Activated CD8-positive, alpha-beta memory T cell treated with anti-CD3 and anti-CD28 coated beads, Interleukin-2, amount 50 U/mL, for 1 hour (primary cell): ENCODE measurements around the gene ERVH48-1.
A peak's percentile ranks its signal among the peaks of the same experiment; 100 is the strongest.
"Not testable (repeated sequence)": the region's sequence is repeated elsewhere in the genome, so short reads cannot be mapped to it uniquely, and the experiment has no call there.

Source experiments
- DNase-seq: peaks from one replicate; pipeline ENCODE4 v3.0.0-alpha.2; 2020; ENCODE audit errors: extremely low read depth

The ERVH48-1 gene

DNA sequence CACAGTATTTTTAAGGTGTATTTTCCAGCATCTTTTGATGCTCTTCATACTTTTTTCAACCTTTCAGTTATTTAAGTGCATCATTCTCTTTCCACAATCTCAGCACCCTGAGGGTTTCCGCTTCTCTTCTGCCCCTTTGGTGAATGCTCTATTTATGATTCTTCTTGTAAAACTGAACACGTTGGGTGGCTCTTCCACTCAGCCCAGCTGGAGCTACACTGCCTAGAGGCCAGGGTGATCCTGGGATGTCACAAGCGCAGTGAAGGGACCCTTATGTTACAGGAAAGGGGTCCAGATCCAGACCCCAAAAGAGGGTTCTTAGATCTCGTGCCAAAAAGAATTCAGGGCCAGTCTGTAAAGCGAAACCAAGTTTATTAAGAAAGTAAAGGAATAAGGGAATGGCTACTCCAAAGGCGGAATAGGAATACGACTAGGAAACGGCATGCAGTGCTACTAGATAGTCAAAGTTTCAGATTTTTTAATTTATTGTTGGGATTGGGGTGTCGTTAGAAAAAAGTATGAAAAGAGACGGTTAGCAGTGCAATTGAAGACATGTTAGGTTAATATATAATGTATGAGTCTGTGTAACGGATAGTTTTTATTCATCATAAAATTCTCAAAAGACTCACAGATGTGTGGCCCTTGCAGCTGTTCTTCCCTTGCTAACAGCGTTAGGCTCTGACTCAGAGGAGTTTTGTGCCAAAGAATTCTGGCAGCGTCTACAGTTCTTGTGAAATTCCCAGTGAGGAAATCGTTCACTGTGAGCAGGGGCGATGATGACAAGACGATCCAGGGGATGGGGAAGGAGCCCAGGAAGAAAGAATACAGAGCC is 14.4 kb upstream of the ERVH48-1 start:
- no peak for DNase-seq

DNA sequence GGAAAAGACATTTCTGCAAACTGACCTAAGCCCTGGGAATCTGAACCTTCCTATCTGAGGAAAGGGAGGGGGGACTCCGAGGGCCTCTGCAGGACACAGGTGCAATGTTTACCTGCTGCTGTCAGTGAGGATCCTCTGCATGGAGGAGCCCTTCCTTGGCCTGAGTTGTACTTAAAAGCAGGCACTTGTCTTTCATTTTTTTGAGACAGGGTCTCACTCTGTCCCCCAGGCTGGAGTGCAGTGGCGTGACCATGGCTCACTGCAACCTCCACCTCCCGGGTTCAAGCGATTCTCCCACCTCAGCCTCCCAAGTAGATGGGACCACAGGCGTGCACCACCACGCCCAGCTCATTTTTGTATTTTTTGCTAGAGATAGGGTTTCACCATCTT is 13.2 kb upstream of the ERVH48-1 start:
- DNase-seq, result not testable (repeated sequence)

DNA sequence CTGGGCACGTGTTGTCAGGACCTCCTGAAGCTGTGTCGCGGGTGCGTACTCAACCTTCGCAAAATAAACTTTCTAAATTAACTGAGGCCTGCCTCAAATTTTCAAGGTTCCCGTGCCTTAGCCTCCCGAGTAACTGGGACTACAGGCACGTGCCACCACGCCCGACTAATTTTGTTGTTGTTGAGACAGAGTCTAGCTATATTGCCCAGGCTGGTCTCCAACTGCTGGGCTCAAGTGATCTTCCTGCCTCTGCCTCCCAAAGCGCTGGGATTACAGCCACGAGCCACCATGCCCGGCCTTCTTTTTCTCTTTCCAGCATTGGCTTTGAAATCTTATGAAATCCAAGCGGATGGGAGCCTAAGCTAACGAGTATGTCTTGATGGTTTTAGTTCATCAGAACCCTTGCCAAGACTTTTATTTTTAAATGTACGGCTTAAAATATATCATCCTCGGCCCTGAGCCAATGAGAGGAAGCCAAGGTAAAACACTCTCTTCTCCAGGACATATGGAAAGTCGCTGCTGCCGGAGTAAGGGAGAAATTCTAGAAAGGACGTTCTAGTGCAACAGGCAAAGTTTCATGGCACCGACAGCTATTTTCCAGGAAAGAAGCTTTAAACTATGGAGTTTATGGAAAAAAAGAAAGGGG is 12.7 kb upstream of the ERVH48-1 start:
- DNase-seq, result no peak

DNA sequence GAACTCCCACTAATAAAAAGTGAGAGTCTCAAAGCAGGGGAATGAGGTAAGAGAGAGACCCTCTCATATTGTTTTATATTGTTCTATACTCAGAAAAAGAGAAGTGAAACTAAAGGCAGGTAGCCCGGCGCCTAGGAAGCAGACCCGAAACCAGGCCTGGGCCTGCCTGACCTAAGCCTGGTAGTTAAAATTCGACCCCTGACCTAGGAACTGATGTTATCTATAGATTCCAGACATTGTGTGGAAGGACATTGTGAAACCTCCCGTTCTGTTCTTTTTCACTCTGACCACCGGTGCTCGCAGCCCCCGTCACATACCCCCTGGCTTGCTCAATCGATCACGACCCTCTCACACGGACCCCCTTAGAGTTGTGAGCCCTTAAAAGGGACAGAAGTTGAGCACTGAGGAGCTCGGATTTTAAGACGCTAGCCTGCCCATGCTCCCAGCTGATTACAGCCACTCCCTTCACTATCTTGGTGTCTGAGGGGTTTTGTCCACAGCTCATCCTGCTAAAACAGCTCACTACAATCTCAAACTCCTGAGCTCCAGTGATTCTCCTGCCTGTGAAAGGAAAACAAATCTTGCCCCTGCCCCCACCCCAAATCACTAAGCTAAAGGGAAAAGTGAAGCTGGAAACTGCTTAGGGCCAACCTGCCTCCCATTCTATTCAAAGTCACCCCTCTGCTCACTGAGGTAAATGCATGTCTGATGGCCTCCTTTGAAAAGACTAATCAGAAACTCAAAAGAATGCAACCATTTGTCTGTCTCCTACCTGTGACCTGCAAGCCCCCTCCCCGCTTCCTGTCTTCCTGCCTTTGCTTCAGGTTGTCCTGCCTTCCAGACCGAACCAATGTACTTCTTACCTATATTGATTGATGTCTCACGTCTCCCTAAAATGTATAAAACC is 11.9 kb upstream of the ERVH48-1 start:
- not testable (repeated sequence) for DNase-seq

DNA sequence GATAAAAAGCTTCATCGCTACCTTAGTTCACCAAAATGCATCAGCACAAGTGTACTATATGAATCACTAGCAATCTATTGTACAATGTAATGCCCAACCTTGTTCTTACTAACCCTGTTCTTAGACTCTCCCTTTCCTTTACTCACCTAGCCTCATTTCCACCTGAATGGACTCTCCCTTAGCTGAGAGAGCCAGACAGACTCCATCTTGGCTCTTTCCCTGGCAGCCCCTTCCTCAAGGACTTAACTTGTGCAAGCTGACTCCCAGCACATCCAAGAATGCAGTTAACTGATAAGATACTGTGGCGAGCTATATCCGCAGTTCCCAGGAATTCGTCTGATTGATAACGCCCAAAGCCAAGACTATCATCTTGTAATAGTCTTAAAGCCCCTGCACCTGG is 10.9 kb upstream of the ERVH48-1 start:
- not testable (repeated sequence) for DNase-seq

DNA sequence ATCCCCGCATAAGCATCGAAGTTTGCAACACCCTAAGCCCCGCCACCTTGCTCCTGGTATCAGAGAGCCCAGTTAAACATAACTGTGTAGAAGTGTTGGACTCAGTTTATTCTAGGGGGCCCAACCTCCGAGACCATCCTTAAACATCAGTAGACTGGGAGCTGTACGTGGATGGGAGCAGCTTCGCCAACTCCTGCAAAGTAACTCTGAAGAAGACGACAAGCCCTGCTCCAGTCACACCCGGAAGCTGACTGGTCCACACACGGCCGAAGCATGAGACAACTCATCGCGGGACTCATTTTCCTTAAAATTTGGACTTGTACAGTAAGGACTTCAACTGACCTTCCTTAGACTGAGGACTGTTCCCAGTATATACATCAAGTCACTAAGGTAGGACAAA is 8.5 kb upstream of the ERVH48-1 start:
- not testable (repeated sequence) for DNase-seq

DNA sequence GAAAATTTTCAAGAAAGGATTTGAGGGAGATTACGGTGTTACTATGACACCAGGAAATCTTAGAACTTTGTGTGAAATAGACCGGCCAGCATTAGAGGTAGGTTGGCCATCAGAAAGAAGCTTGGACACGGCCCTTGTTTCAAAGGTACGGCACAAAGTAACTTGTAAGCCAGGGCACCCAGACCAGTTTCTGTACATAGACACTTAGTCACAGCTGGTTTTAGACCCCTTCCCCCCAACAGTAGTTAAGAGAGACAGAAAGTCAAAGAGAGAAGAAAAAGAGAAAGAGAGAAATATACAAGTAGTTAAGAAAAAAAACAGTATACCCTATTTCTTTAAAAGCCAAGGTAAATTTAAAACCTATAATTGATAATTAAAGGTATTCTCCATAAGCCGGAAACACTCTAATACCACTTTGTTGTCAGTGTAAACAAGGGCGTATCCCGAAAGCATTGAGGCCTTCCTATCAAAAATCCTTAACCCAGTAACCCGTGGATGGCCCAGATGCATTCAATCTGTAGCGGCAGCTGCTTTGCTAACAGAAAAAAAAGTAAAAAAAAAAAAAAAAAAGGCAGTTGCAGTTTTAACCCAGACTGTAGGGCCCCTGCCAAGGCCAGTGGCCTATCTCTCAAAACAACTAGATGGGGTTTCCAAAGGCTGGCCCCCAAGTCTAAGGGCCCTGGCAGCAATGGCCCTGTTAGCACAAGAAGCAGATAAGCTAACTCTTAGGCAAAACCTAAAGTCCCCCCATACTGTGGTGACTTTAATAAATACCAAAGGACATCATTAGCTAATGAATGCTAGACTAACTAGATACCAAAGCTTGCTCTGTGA is 7.9 kb upstream of the ERVH48-1 start:
- not testable (repeated sequence) for DNase-seq

DNA sequence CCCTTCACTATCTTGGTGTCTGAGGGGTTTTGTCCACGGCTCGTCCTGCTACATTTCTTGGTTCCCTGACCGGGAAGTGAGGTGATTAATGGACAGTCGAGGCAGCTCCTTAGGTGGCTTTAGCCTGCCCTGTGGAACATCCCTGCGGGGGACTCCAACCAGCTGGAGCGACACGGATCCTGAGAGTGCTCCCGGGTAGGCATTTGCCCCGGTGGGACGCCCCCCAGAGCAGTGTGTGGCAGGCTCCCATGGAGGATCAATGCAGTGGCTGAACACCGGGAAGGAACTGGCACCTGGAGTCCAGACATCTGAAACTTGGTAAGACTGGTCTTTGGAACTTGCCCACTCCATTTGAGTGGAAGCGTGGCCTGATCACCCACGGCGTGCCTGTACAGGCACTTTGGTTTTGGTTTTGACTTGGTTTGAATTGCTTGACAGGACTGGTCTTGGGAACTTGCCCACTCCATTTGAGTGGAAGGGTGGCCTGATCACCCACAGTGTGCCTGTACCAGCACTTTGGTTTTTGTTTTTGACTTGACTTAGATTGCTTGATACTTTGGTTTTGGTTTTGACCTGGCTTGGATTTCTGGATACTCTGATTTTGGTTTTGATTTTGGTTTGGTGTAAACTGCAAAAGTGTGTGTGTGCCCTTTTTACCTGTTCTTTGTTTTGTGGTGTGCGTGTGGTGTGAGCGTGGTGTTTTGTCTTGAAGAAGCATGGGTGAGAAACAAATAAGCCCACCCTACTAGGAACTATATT is 7.1 kb upstream of the ERVH48-1 start:
- DNase-seq, result not testable (repeated sequence)

DNA sequence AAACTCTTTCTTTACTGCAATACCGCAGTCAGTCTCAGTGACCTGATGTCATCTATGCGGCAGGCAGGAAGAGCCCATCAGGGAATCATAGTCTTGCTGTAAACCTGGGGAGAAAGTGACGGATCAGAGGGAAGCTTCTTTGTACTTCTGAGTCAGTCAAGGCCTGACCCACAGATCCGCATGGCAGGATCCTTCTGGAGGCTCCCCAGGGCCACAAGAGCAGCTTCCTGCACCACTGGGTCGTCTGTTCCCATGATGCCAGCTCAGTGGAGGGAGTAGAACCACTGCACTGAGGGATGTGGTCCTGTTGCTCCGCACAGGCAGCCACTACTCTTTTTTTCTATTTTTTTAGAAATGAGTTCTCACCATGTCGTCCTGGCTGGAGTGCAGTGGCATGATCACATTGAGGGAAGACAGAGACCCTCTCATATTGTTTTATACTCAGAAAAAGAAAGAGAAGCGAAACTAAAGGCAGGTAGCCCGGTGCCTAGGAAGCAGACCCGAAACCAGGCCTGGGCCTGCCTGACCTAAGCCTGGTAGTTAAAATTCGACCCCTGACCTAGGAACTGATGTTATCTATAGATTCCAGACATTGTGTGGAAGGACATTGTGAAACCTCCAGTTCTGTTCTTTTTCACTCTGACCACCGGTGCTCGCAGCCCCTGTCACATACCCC is 6.3 kb upstream of the ERVH48-1 start:
- no peak for DNase-seq

DNA sequence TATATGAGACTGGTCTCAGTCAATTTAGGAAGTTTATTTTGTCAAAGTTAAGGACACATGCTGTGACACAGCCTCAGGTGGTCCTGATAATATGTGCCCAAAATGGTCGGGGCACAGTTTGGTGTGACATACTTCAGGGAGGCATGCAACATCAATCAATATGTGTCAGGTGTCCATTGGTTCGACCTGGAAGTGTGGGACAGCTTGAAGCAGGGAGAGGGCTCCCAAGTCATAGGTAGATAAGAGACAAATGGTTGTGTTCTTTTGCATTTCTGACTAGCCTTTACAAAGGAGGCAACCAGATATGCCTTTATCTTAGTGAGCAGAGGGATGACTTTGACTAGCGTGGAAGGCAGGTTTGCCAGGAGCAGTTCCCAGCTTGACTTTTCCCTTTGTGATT is 4.5 kb upstream of the ERVH48-1 start:
- DNase-seq, result no peak

DNA sequence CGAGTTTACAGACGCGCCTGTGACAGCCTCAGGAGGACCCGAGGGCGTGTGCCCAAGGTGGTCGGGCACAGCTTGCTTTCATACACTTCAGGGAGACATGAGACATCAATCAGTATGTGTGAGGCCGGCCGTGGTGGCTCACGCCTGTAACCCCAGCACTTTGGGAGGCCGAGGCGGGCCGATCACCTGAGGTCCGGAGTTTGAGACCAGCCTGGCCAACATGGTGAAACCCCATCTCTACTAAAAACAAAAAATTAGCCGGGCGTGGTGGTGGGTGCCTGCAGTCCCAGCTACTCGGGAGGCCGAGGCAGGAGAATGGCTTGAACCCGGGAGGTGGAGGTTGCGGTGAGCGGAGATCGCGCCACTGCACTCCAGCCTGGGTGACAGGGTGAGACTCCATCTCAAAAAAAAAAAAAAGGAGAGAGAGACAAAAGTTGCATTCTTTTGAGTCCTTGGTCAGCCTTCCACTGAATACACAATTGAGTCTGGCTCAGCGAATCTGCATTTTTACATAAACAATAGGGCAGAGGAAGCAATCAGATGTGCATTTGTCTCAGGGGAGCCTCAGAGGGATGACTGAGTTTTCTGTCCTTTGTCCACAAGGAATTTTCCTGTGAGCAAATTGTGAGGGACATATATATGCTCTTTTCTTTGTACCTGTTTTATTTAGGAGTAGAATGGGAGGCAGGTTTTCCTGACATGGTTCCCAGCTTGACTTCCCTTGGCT is 2.2 kb upstream of the ERVH48-1 start:
- DNase-seq, result not testable (repeated sequence)

DNA sequence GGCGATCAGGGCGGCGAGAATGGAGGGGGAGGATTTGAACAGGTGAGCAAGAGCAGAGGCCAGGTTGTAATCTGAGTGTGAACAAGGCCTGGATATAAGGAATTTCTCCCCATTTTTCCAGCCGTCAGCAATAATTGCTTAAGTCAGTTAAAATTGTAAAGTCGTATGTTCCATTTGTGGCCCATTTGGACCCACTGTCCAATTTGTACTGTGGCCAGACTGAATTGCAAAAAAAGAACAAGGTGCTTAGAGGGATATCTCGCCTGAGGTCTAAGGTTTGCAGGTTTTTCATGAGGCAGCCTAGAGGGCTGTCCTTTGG is 1.0 kb downstream of the ERVH48-1 start:
- DNase-seq, result no peak

DNA sequence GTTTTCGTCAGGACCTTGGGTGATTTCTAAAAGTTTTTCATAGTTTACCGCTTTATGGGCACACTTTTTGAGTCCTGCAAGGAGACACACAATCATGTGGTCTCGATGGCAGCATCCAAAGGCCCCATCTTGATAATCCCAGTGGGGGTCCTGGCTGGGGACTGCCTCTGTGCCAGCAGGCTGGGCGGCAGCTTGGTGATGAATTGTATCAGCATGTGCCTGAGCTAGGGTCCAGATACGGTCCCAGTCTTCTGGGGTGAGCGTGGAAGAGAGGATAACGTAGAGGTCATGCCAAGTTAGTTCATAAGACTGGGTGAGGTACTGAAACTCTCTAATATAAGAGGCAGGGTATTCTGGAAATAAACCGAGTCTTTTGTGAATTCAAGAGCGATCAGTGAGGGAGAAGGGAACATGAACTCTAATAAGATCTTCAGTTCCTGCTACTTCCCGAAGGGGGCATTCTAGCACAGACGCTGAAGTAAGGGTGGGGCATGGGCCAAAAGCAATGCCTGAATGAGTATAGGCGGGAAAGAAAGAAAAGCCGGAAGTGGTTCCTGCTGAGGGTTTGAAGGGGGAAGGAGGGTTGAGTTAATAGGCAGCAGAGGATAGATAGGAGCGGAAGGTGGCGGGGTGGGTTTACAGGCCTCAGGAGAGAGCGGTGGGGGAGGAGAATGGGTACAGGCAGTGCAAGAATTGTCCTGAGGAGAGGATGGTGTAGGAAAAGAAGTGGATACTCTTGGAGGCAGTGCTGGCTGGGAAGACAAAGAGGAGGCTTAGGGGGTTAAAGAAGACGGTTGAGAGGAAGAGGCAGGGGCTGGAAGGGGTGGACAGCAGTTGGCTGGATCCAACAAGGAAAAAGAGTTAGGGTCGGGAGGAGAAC is 1.6 kb downstream of the ERVH48-1 start:
- DNase-seq, result peak; percentile 16

DNA sequence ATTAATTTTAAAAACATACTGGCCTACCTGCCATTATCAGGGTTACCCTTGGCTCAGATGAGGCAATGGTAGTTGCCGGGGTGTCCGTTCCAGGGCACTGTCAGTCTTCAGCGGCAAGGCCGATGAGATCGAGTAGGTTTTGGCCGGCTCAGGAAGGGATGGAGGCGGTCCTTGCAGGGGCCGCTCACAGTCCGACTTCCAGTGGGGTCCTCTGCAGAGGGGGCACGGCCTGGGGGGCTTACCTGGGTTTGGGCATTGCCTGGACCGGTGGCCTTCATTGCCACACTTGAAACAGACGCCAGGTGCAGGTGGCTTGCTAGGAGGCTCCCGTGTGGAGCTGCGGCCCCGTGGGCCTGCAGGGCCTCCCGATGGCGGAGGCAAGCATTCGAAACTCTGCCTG is 2.5 kb downstream of the ERVH48-1 start:
- no peak for DNase-seq

DNA sequence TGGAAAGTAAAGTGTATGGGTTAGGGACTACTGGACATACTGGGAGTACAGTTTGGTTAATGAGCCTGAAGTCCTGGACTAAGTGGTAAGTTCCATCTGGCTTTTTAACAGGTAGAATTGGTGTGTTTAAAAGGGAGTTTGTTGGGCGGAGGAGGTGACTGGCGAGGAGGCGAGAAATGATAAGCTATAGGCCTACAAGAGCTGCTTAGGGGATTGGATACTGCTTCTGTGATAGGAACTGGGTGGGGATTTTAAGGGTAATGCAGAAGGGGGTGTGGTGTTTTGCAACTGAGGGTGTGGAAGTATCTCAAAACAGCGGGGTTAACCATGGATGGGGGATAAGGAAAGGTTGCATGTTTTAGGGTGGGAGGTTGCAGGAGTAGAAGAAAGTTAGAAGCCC is 3.5 kb downstream of the ERVH48-1 start:
- no peak for DNase-seq

DNA sequence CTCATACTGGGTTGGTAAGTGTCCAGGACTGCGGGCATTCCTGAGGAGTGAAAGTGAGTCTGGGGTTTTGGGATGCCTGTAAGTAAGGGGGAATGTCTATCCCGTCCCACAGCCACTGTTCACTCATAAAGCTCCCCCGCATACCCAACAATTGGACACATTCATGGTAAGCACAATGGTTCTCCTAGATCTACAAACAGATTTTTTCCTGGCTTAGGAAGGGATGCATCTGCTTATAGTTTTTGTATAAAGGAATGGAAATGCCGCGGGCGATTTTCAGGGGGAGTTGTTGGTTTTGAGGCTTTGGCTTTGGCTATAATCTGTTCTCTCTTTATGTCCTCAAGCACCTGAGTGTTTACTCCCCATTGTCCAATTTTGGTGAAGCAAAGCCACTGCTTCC is 7.1 kb downstream of the ERVH48-1 start:
- DNase-seq, result no peak

DNA sequence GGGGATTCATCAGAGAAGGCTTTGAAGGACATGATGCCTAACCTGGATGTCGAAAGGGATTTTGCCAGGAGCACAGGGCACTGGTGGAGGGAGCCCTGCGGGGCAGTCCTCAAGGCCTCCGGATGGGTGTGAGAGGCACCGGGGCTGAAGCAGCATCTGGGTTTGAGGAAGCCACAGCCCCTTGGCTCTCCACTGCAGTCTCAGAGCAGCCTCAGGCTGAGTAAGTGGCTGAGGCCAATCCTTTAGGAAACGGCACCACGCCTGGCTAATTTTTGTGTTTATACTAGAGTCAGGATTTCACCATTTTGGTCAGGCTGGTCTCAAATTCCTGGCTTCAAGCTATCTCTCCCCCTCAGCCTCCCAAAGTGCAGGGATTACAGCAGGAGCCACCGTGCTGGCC is 12.0 kb downstream of the ERVH48-1 start:
- DNase-seq, result no peak

DNA sequence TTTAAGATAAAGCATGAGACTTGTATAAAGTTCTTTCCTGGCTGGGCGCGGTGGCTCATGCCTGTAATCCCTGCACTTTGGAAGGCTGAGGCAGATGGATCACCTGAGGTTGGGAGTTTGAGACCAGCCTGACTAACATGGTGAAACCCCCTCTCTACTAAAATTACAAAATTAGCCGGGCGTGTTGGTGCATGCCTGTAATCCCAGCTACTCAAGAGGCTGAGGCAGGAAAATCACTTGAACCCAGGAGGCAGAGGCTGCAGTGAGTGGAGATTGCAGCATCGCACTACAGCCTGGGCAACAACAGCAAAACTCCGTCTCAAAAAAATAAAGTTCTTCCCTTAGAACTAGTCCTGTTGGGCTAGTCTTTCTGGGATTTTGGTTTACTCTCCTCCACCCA is 13.5 kb downstream of the ERVH48-1 start:
- DNase-seq, result not testable (repeated sequence)

DNA sequence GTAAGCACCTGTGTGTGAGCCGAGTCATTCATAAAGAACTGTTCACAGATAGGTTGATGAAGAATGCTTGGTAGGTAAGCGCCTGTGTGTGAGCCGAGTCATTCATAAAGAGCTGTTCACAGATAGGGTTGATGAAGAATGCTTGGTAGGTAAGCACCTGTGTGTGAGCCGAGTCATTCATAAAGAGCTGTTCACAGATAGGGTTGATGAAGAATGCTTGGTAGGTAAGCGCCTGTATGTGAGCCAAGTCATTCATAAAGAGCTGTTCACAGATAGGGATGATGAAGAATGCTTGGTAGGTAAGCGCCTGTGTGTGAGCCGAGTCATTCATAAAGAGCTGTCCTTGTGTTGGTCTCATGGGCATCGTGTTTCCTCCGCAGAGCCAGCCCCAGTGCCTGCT is 16.9 kb downstream of the ERVH48-1 start:
- not testable (repeated sequence) for DNase-seq
